Fibroblast of lung (primary cell): ENCODE results near the gene FMN1. TPM values are rescaled to one million over a fixed set of nuclear protein-coding genes. Genes with fewer than 3 reads are reported as not detected.

Experiments
- DNase-seq, 2 donors: peaks; one replicate each; pipeline versions ENCODE4 v3.0.0 to v3.0.0-alpha.2; 2010; ENCODE audit warnings: low read depth in 2 of 2
- H2AFZ ChIP-seq: 2 replicates; pipeline ENCODE4 v1.5.1; 2012; ENCODE audit warnings: low read length, control low read depth, inconsistent platforms
- H3K27ac ChIP-seq: 2 replicates; pipeline ENCODE4 v1.5.1; 2011; ENCODE audit warnings: low read length, control low read depth; ENCODE audit not compliant: insufficient read depth
- H3K27me3 ChIP-seq: 2 replicates; pipeline ENCODE4 v1.5.1; 2011; ENCODE audit warnings: mild to moderate bottlenecking, low read length; ENCODE audit not compliant: control insufficient read depth, insufficient read depth
- H3K36me3 ChIP-seq: 2 replicates; pipeline ENCODE4 v1.5.1; 2011; ENCODE audit warnings: low read length; ENCODE audit not compliant: control insufficient read depth, insufficient read depth
- H3K4me1 ChIP-seq: 2 replicates; pipeline ENCODE4 v1.5.1; 2011; ENCODE audit warnings: low read length; ENCODE audit not compliant: control insufficient read depth, insufficient read depth; ENCODE audit errors: extremely low read depth
- H3K4me2 ChIP-seq: 2 replicates; pipeline ENCODE4 v1.5.1; 2011; ENCODE audit warnings: low read length, control low read depth; ENCODE audit not compliant: insufficient read depth; ENCODE audit errors: extremely low read depth
- H3K4me3 ChIP-seq, 4 experiments: fragments of 200-600 bp in 1 of 4; sonication (generic) in 1 of 4; replicated peaks in 1 of 4; 2 replicates each; pipeline ENCODE4 v1.5.1; 2011 to 2016; ENCODE audit warnings: low read length in 4 of 4, low read depth in 3 of 4, mild to moderate bottlenecking in 3 of 4, control low read depth in 2 of 4, inconsistent platforms in 1 of 4, mixed read lengths in 1 of 4; ENCODE audit not compliant: insufficient read depth in 1 of 4; ENCODE audit errors: control extremely low read depth in 1 of 4
- H3K79me2 ChIP-seq: 2 replicates; pipeline ENCODE4 v1.5.1; 2012; ENCODE audit warnings: mild to moderate bottlenecking, low read length, inconsistent platforms; ENCODE audit not compliant: control insufficient read depth, insufficient read depth
- H3K9ac ChIP-seq: 2 replicates; pipeline ENCODE4 v1.5.1; 2011; ENCODE audit warnings: mild to moderate bottlenecking, low read length, control low read depth; ENCODE audit not compliant: insufficient read depth
- H3K9me3 ChIP-seq: 2 replicates; pipeline ENCODE4 v1.5.1; 2012; ENCODE audit warnings: low read depth, low read length; ENCODE audit not compliant: control insufficient read depth, insufficient read depth
- H4K20me1 ChIP-seq: 2 replicates; pipeline ENCODE4 v1.5.1; 2011; ENCODE audit warnings: low read length; ENCODE audit not compliant: control insufficient read depth, insufficient read depth; ENCODE audit errors: extremely low read depth
- CTCF ChIP-seq, 2 donors: IDR thresholded peaks in 1 of 2; conservative IDR thresholded peaks in 1 of 2; 1 replicate in 1 of 2; 2 replicates in 1 of 2; pipeline ENCODE4 v1.5.1; 2011 to 2012; ENCODE audit warnings: low read length in 2 of 2, control low read depth in 1 of 2, inconsistent platforms in 1 of 2, low read depth in 1 of 2, mild to moderate bottlenecking in 1 of 2
- EZH2 ChIP-seq: IDR thresholded peaks from 2 replicates; pipeline ENCODE4 v1.5.1; 2012; ENCODE audit warnings: low read length, control low read depth, mild to moderate bottlenecking; ENCODE audit errors: missing control alignments
- polyA plus RNA-seq, 2 donors: library from polyadenylated mRNA; depleted of rRNA in 1 of 2; stranded (reverse) in 1 of 2; unstranded in 1 of 2; fragments of >200 nt; gene quantifications; 2 replicates each; pipeline ENCODE4 v1.2.1, GENCODE V29; 2011 to 2012; ENCODE audit warnings: missing spikeins in 1 of 2
- total RNA-seq: library from RNA; depleted of rRNA; stranded (reverse); fragments of >200 nt; gene quantifications from 2 replicates; pipeline ENCODE4 v1.2.1, GENCODE V29; 2014

The FMN1 gene
- total and polyA plus RNA-seq, 2 donors (not counting 1 experiment from before 2014, with no cell fraction given) = 7.5 to 43.8 TPM

- no peak overlapping the region for H3K9ac ChIP-seq
- H3K79me2 ChIP-seq = no peaks in the 10 kb centered on the region
- no peak overlapping the region for H2AFZ ChIP-seq
- no peaks in the 10 kb centered on the region for H3K36me3 ChIP-seq
- peaks cover 2% of the 10 kb centered on the region for H3K27me3 ChIP-seq
- H3K4me3 ChIP-seq = no peak overlapping the region
- TF ChIP-seq CTCF (conservative IDR thresholded peaks at IDR 0.05 in 1 of 2, IDR thresholded peaks at IDR 0.05 in 1 of 2; ENCODE audit: low read depth in 1 of 2, low read length in 2 of 2) (no peak), EZH2 (no peak)
- H3K9me3 ChIP-seq = no peaks in the 10 kb centered on the region
- H3K27ac ChIP-seq = no peak overlapping the region
- no peak for DNase-seq
- H4K20me1 ChIP-seq = no peaks in the 10 kb centered on the region
- H3K4me2 ChIP-seq = no peak overlapping the region
- no peaks in the 10 kb centered on the region for H3K4me1 ChIP-seq
Measured at GRCh38 chr15:33168444-33168843, 26.1 kb downstream of the FMN1 start.

DNA sequence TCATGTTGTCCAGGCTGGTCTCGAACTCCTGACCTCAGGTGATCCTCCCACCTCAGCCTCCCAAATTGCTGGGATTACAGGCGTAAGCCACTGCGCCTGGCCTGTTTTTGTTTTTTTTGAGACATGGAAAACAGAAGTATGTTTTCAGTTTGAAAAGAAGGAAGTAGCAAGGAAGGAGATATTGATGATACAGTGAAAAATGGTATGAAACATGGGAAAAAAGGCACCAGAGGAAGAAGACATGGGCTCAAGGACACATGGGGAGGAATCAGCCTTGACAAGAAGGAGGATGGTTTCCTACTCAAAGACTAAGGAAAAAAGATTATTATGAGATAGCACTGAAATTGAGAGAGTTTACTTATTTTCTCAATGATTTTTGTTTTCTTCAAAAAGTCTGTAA is 30.7 kb downstream of the FMN1 start:
- Histone ChIP-seq H3K27me3 (peaks cover 2% of the 10 kb centered on the region), H3K9ac (no peak overlapping the region), H3K4me1 (no peaks in the 10 kb centered on the region), H3K4me2 (no peak overlapping the region), H3K9me3 (no peaks in the 10 kb centered on the region), H3K4me3 (no peak overlapping the region), H2AFZ (no peak overlapping the region), H4K20me1 (no peaks in the 10 kb centered on the region), H3K27ac (no peak overlapping the region), H3K36me3 (no peaks in the 10 kb centered on the region), H3K79me2 (no peaks in the 10 kb centered on the region)
- DNase-seq = no peak
- no peak for TF ChIP-seq CTCF (conservative IDR thresholded peaks at IDR 0.05 in 1 of 2, IDR thresholded peaks at IDR 0.05 in 1 of 2; ENCODE audit: low read depth in 1 of 2, low read length in 2 of 2)
- TF ChIP-seq EZH2 = no peak

GRCh38 chr15:33161209-33161608 is 33.3 kb downstream of the FMN1 start:
- no peaks in the 10 kb centered on the region for H3K4me1 ChIP-seq
- no peak overlapping the region for H3K4me2 ChIP-seq
- no peak overlapping the region for H3K9ac ChIP-seq
- H3K27ac ChIP-seq = no peak overlapping the region
- no peaks in the 10 kb centered on the region for H3K9me3 ChIP-seq
- no peak for TF ChIP-seq EZH2
- TF ChIP-seq CTCF (conservative IDR thresholded peaks at IDR 0.05 in 1 of 2, IDR thresholded peaks at IDR 0.05 in 1 of 2; ENCODE audit: low read depth in 1 of 2, low read length in 2 of 2) = no peak
- no peaks in the 10 kb centered on the region for H4K20me1 ChIP-seq
- H3K79me2 ChIP-seq = no peaks in the 10 kb centered on the region
- no peaks in the 10 kb centered on the region for H3K36me3 ChIP-seq
- DNase-seq = no peak
- H2AFZ ChIP-seq = no peak overlapping the region
- H3K27me3 ChIP-seq = no peaks in the 10 kb centered on the region
- H3K4me3 ChIP-seq = no peak overlapping the region
